DOHH2 (cell line): Measurements from ENCODE around the gene PPT2.

Source experiments
- H3F3A ChIP-seq: fragments of 200-600 bp; sonication (generic), shearing (Covaris generic); 2 replicates; pipeline ENCODE4 v1.6.0; 2016; ENCODE audit warnings: antibody characterized with exemption, mild to moderate bottlenecking; ENCODE audit not compliant: control insufficient read depth, insufficient read depth
- H3K27ac ChIP-seq: fragments of 200-600 bp; sonication (generic); 2 replicates; pipeline ENCODE4 v1.5.1; 2014; ENCODE audit warnings: low read depth, mild to moderate bottlenecking, low read length, moderate library complexity
- H3K27me3 ChIP-seq: fragments of 200-600 bp; sonication (generic); 2 replicates; pipeline ENCODE4 v1.6.1; 2014; ENCODE audit warnings: mild to moderate bottlenecking, low read length, mixed read lengths; ENCODE audit not compliant: control insufficient read depth
- H3K36me3 ChIP-seq: fragments of 200-600 bp; sonication (generic); 2 replicates; pipeline ENCODE4 v1.6.1; 2014; ENCODE audit warnings: mild to moderate bottlenecking, low read length, moderate library complexity, mixed read lengths; ENCODE audit not compliant: control insufficient read depth
- H3K4me1 ChIP-seq: fragments of 200-600 bp; sonication (generic); 2 replicates; pipeline ENCODE4 v1.6.1; 2014; ENCODE audit warnings: mild to moderate bottlenecking, low read length, mixed read lengths; ENCODE audit not compliant: control insufficient read depth
- H3K4me2 ChIP-seq: fragments of 200-600 bp; sonication (generic); 2 replicates; pipeline ENCODE4 v1.6.0; 2014; ENCODE audit warnings: mild to moderate bottlenecking, low read length, moderate library complexity
- H3K4me3 ChIP-seq: fragments of 200-600 bp; sonication (generic); 2 replicates; pipeline ENCODE4 v1.5.1; 2014; ENCODE audit warnings: mild to moderate bottlenecking, low read length, mixed read lengths
- H3K79me2 ChIP-seq: fragments of 200-600 bp; sonication (generic); 2 replicates; pipeline ENCODE4 v1.6.1; 2014; ENCODE audit warnings: mild to moderate bottlenecking, low read length, mixed read lengths; ENCODE audit not compliant: control insufficient read depth
- H3K9me2 ChIP-seq: fragments of 200-600 bp; sonication (generic); replicated peaks from 2 replicates; pipeline ENCODE4 v1.6.1; 2014; ENCODE audit warnings: mild to moderate bottlenecking, low read length, mixed read lengths; ENCODE audit not compliant: control insufficient read depth
- H3K9me3 ChIP-seq: fragments of 200-600 bp; sonication (generic); 2 replicates; pipeline ENCODE4 v1.6.1; 2014; ENCODE audit warnings: antibody characterized with exemption, low read length, mixed read lengths; ENCODE audit not compliant: control insufficient read depth, insufficient read depth
- H4K20me1 ChIP-seq: fragments of 200-600 bp; sonication (generic); 2 replicates; pipeline ENCODE4 v1.6.0; 2014; ENCODE audit warnings: low read depth, mild to moderate bottlenecking, antibody characterized with exemption, low read length, moderate library complexity; ENCODE audit not compliant: control insufficient read depth, insufficient read depth
- CTCF ChIP-seq: fragments of 200-600 bp; sonication (generic); IDR thresholded peaks from one replicate; pipeline ENCODE4 v1.5.1; 2014; ENCODE audit warnings: antibody characterized with exemption, mild to moderate bottlenecking, low read depth, low read length; ENCODE audit not compliant: poor library complexity, severe bottlenecking
- EZH2phosphoT487 ChIP-seq: fragments of 200-600 bp; sonication (generic); IDR thresholded peaks from 2 replicates; pipeline ENCODE4 v1.6.1; 2017; ENCODE audit warnings: borderline replicate concordance, mild to moderate bottlenecking, antibody characterized with exemption, low read length, moderate library complexity, mixed read lengths

Gene PPT2

GRCh38 chr6:32108094-32108627 is 45.8 kb upstream of the PPT2 start:
- no peak for TF ChIP-seq EZH2phosphoT487
- TF ChIP-seq CTCF, result no peak
- no peak overlapping the region for H3K4me3 ChIP-seq
- H3K27ac ChIP-seq, result no peak overlapping the region
- no peaks in the 10 kb centered on the region for H3K79me2 ChIP-seq
- H3K36me3 ChIP-seq, result no peaks in the 10 kb centered on the region
- H3K4me2 ChIP-seq, result no peak overlapping the region
- H3K9me3 ChIP-seq, result no peaks in the 10 kb centered on the region
- H3F3A ChIP-seq, result no peaks in the 10 kb centered on the region
- no peaks in the 10 kb centered on the region for H4K20me1 ChIP-seq
- no peaks in the 10 kb centered on the region for H3K9me2 ChIP-seq
- H3K4me1 ChIP-seq, result no peaks in the 10 kb centered on the region
- H3K27me3 ChIP-seq, result peaks cover 38% of the 10 kb centered on the region

DNA sequence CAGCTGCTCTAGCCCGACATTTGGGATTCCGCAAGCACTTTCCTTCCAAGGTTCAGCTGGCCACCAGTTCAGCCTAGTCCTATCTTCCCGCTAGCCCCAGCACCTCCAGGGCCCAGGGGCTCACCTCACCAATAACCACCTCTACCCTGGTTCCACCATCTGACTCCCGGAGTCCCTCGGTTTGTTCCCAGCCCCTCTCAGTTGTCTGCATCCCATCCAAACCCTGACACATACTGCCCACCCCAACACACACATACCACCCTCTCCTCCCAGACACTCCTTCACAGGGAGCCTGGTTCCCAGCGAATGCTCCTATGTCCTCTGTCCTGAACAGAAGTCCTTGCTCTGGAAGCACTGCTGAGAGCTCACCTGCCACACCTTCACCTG is 45.2 kb upstream of the PPT2 start:
- no peak overlapping the region for H3K4me3 ChIP-seq
- H3K27ac ChIP-seq, result no peak overlapping the region
- H3K4me2 ChIP-seq, result no peak overlapping the region

GRCh38 chr6:32109114-32109764 is 44.7 kb upstream of the PPT2 start, which contains the start of gene TNXB:
TSS of gene TNXB (minus strand) at chr6:32109338. CDS start at chr6:32098198, 11,140 bp downstream.
- Histone ChIP-seq H3K4me1 (no peaks in the 10 kb centered on the region), H4K20me1 (no peaks in the 10 kb centered on the region), H3K36me3 (no peaks in the 10 kb centered on the region; the same call in 1 of the 2 replicates), H3K9me3 (no peaks in the 10 kb centered on the region), H3F3A (no peaks in the 10 kb centered on the region), H3K27me3 (peaks cover 37% of the 10 kb centered on the region), H3K4me2 (no peak within 1 kb of the TSS), H3K9me2 (no peaks in the 10 kb centered on the region), H3K79me2 (no peaks in the 10 kb centered on the region), H3K27ac (no peak within 1 kb of the TSS), H3K4me3 (no peak within 1 kb of the TSS)
- no peak for TF ChIP-seq EZH2phosphoT487
- no peak for TF ChIP-seq CTCF

More for the DNA sequence above, 45.2 kb upstream of the PPT2 start:
- no peaks in the 10 kb centered on the region for H3K9me3 ChIP-seq
- TF ChIP-seq EZH2phosphoT487, result no peak
- no peaks in the 10 kb centered on the region for H3K9me2 ChIP-seq
- no peaks in the 10 kb centered on the region for H3F3A ChIP-seq
- no peaks in the 10 kb centered on the region for H3K79me2 ChIP-seq
- H3K36me3 ChIP-seq, result no peaks in the 10 kb centered on the region; the same call in 1 of the 2 replicates
- peaks cover 38% of the 10 kb centered on the region for H3K27me3 ChIP-seq
- H3K4me1 ChIP-seq, result no peaks in the 10 kb centered on the region
- no peaks in the 10 kb centered on the region for H4K20me1 ChIP-seq

- no peaks in the 10 kb centered on the region for H4K20me1 ChIP-seq
- H3K36me3 ChIP-seq, result no peaks in the 10 kb centered on the region; the same call in 1 of the 2 replicates
- no peak overlapping the region for H3K27ac ChIP-seq
- no peak for TF ChIP-seq EZH2phosphoT487
- TF ChIP-seq CTCF, result no peak
- no peaks in the 10 kb centered on the region for H3K9me2 ChIP-seq
- no peaks in the 10 kb centered on the region for H3K4me1 ChIP-seq
- H3K9me3 ChIP-seq, result no peaks in the 10 kb centered on the region
- H3K27me3 ChIP-seq, result peaks cover 36% of the 10 kb centered on the region
- no peak overlapping the region for H3K4me3 ChIP-seq
- H3F3A ChIP-seq, result no peaks in the 10 kb centered on the region
- no peaks in the 10 kb centered on the region for H3K79me2 ChIP-seq
- no peak overlapping the region for H3K4me2 ChIP-seq
Measured at GRCh38 chr6:32109765-32110160, 44.2 kb upstream of the PPT2 start.
